Fibroblast of peridontal ligament (primary cell): ENCODE data around the gene CISTR.
"Not testable (repeated sequence)": the region's sequence is repeated elsewhere in the genome, so short reads cannot be mapped to it uniquely, and the experiment has no call there.

Experiments used
- DNase-seq: peaks from one replicate; pipeline ENCODE4 v3.0.0-alpha.2; 2010; ENCODE audit errors: extremely low read depth

CISTR gene

GRCh38 chr12:53719649-53720048, 32.1 kb downstream of the CISTR start:
- DNase-seq, result no peak

GRCh38 chr12:53718567-53718966, 33.2 kb downstream of the CISTR start:
- not testable (repeated sequence) for DNase-seq

GRCh38 chr12:53717319-53717718, 34.5 kb downstream of the CISTR start:
- no peak for DNase-seq

GRCh38 chr12:53714004-53714403, 37.8 kb downstream of the CISTR start:
- no peak for DNase-seq

- DNase-seq, result no peak
Measured at GRCh38 chr12:53713516-53713915, 38.3 kb downstream of the CISTR start.

GRCh38 chr12:53712059-53712643, 39.6 kb downstream of the CISTR start:
- DNase-seq, result no peak

- no peak for DNase-seq
Measured at GRCh38 chr12:53710091-53710490, 41.7 kb downstream of the CISTR start.

- no peak for DNase-seq
Measured at GRCh38 chr12:53709671-53710070, 42.1 kb downstream of the CISTR start.

- DNase-seq, result no peak
Measured at GRCh38 chr12:53706080-53706479, 45.7 kb downstream of the CISTR start.

GRCh38 chr12:53703756-53704155, 48.0 kb downstream of the CISTR start:
- peak; percentile 73 for DNase-seq

GRCh38 chr12:53701518-53702264, 50.1 kb downstream of the CISTR start:
- DNase-seq, result peak; percentile 77

- peak; percentile 36 for DNase-seq
Measured at GRCh38 chr12:53700567-53700966, 51.2 kb downstream of the CISTR start.

- no peak for DNase-seq
Measured at GRCh38 chr12:53699678-53700025, 52.1 kb downstream of the CISTR start.

GRCh38 chr12:53698948-53699677, 52.7 kb downstream of the CISTR start:
- DNase-seq, result no peak

GRCh38 chr12:53696655-53697331, 55.0 kb downstream of the CISTR start:
- DNase-seq, result no peak
